Subcutaneous abdominal adipose tissue (tissue), 5 donors: ENCODE results near the gene MCTP1.

Experiments used
- H3K27ac ChIP-seq: one replicate; pipeline ENCODE4 v1.7.0; 2013; ENCODE audit warnings: low read depth, mild to moderate bottlenecking, inconsistent platforms, low read length, moderate library complexity
- H3K27me3 ChIP-seq, 5 donors: one replicate each; pipeline ENCODE4 v1.7.0; 2013; ENCODE audit warnings: low read length in 5 of 5, inconsistent platforms in 1 of 5; ENCODE audit not compliant: control insufficient read depth in 5 of 5, insufficient read depth in 4 of 5
- H3K36me3 ChIP-seq, 5 donors: one replicate each; pipeline ENCODE4 v1.7.0; 2013; ENCODE audit warnings: low read length in 5 of 5; ENCODE audit not compliant: control insufficient read depth in 5 of 5, insufficient read depth in 5 of 5
- H3K4me1 ChIP-seq, 5 donors: one replicate each; pipeline ENCODE4 v1.7.0; 2013; ENCODE audit warnings: low read length in 5 of 5, mild to moderate bottlenecking in 3 of 5, moderate library complexity in 1 of 5; ENCODE audit not compliant: control insufficient read depth in 5 of 5, insufficient read depth in 5 of 5
- H3K4me3 ChIP-seq, 5 donors: one replicate each; pipeline ENCODE4 v1.7.0; 2013; ENCODE audit warnings: low read length in 5 of 5, low read depth in 1 of 5
- H3K9ac ChIP-seq, 5 donors: one replicate each; pipeline ENCODE4 v1.7.0; 2013; ENCODE audit warnings: low read length in 5 of 5, mild to moderate bottlenecking in 4 of 5, moderate library complexity in 3 of 5
- H3K9me3 ChIP-seq, 5 donors: one replicate each; pipeline ENCODE4 v1.7.0; 2013; ENCODE audit warnings: low read length in 5 of 5; ENCODE audit not compliant: control insufficient read depth in 5 of 5
- donor health status: healthy.
- donor health status: healthy.
- donor health status: healthy.
- donor health status: healthy.
- donor health status: healthy.

The MCTP1 gene

GRCh38 chr5:94893412-94894135 lies 391.3 kb downstream of the MCTP1 start:
- Histone ChIP-seq H3K9ac (no peak overlapping the region), H3K36me3 (peaks cover 0 to 9% (median 6%) of the 10 kb centered on the region in 5 donors), H3K27ac (no peak overlapping the region), H3K9me3 (no peaks in the 10 kb centered on the region), H3K27me3 (no peaks in the 10 kb centered on the region), H3K4me3 (no peak overlapping the region), H3K4me1 (no peaks in the 10 kb centered on the region)

GRCh38 chr5:94891972-94892371 lies 392.9 kb downstream of the MCTP1 start:
- no peaks in the 10 kb centered on the region for H3K9me3 ChIP-seq
- H3K9ac ChIP-seq: no peak overlapping the region
- H3K4me3 ChIP-seq: no peak overlapping the region
- no peaks in the 10 kb centered on the region for H3K27me3 ChIP-seq
- peaks cover 0 to 9% (median 6%) of the 10 kb centered on the region in 5 donors for H3K36me3 ChIP-seq
- no peaks in the 10 kb centered on the region for H3K4me1 ChIP-seq
- H3K27ac ChIP-seq: no peak overlapping the region

- peaks cover 0 to 9% (median 6%) of the 10 kb centered on the region in 5 donors for H3K36me3 ChIP-seq
- H3K27ac ChIP-seq: no peak overlapping the region
- H3K4me3 ChIP-seq: no peak overlapping the region
- no peaks in the 10 kb centered on the region for H3K4me1 ChIP-seq
- H3K9me3 ChIP-seq: no peaks in the 10 kb centered on the region
- no peaks in the 10 kb centered on the region for H3K27me3 ChIP-seq
- H3K9ac ChIP-seq: no peak overlapping the region
Observed at GRCh38 chr5:94891565-94891964, 393.3 kb downstream of the MCTP1 start.

- Histone ChIP-seq H3K9me3 (no peaks in the 10 kb centered on the region), H3K9ac (no peak overlapping the region), H3K4me1 (no peaks in the 10 kb centered on the region), H3K36me3 (peaks cover 0 to 9% (median 6%) of the 10 kb centered on the region in 5 donors), H3K27ac (no peak overlapping the region), H3K4me3 (no peak overlapping the region), H3K27me3 (no peaks in the 10 kb centered on the region)
Observed at GRCh38 chr5:94890907-94891306, 394.0 kb downstream of the MCTP1 start.

- peaks cover 0 to 2% (median 0%) of the 10 kb centered on the region in 5 donors for H3K36me3 ChIP-seq
- H3K9me3 ChIP-seq: no peaks in the 10 kb centered on the region
- H3K4me1 ChIP-seq: peaks cover 0 to 8% (median 0%) of the 10 kb centered on the region in 5 donors
- no peak overlapping the region for H3K4me3 ChIP-seq
- H3K27ac ChIP-seq: no peak overlapping the region
- no peak overlapping the region for H3K9ac ChIP-seq
- H3K27me3 ChIP-seq: no peaks in the 10 kb centered on the region
Observed at GRCh38 chr5:94888674-94889073, 396.2 kb downstream of the MCTP1 start.

GRCh38 chr5:94885931-94886330 lies 399.0 kb downstream of the MCTP1 start:
- Histone ChIP-seq H3K27ac (no peak overlapping the region), H3K4me1 (peaks cover 0 to 8% (median 0%) of the 10 kb centered on the region in 5 donors), H3K36me3 (peaks cover 0 to under 1% (median 0%) of the 10 kb centered on the region in 5 donors), H3K9me3 (no peaks in the 10 kb centered on the region), H3K4me3 (no peak overlapping the region), H3K27me3 (no peaks in the 10 kb centered on the region), H3K9ac (no peak overlapping the region)

GRCh38 chr5:94884311-94884710 lies 400.6 kb downstream of the MCTP1 start:
- H3K27ac ChIP-seq: no peak overlapping the region
- H3K9ac ChIP-seq: no peak overlapping the region
- peaks cover 0 to 8% (median 0%) of the 10 kb centered on the region in 5 donors for H3K4me1 ChIP-seq
- no peaks in the 10 kb centered on the region for H3K27me3 ChIP-seq
- H3K36me3 ChIP-seq: peaks cover 0 to 3% (median 0%) of the 10 kb centered on the region in 5 donors
- no peaks in the 10 kb centered on the region for H3K9me3 ChIP-seq
- no peak overlapping the region for H3K4me3 ChIP-seq

GRCh38 chr5:94872526-94872925 lies 412.4 kb downstream of the MCTP1 start:
- H3K4me1 ChIP-seq: no peaks in the 10 kb centered on the region
- H3K27ac ChIP-seq: no peak overlapping the region
- H3K36me3 ChIP-seq: peaks cover 0 to 13% (median 4%) of the 10 kb centered on the region in 5 donors
- no peak overlapping the region for H3K4me3 ChIP-seq
- H3K9me3 ChIP-seq: no peaks in the 10 kb centered on the region
- H3K27me3 ChIP-seq: no peaks in the 10 kb centered on the region
- H3K9ac ChIP-seq: no peak overlapping the region

- no peaks in the 10 kb centered on the region for H3K4me1 ChIP-seq
- H3K27me3 ChIP-seq: no peaks in the 10 kb centered on the region
- H3K36me3 ChIP-seq: peaks cover 0 to 13% (median 6%) of the 10 kb centered on the region in 5 donors
- H3K9me3 ChIP-seq: no peaks in the 10 kb centered on the region
- H3K27ac ChIP-seq: no peak overlapping the region
- no peak overlapping the region for H3K4me3 ChIP-seq
- H3K9ac ChIP-seq: no peak overlapping the region
Observed at GRCh38 chr5:94870511-94871183, 414.2 kb downstream of the MCTP1 start.

- H3K27me3 ChIP-seq: no peaks in the 10 kb centered on the region
- H3K36me3 ChIP-seq: peaks cover 0 to 13% (median 6%) of the 10 kb centered on the region in 5 donors
- H3K9me3 ChIP-seq: no peaks in the 10 kb centered on the region
- no peak overlapping the region for H3K9ac ChIP-seq
- no peaks in the 10 kb centered on the region for H3K4me1 ChIP-seq
- no peak overlapping the region for H3K4me3 ChIP-seq
- H3K27ac ChIP-seq: no peak overlapping the region
Observed at GRCh38 chr5:94869921-94870320, 415.0 kb downstream of the MCTP1 start.
